Measurements from ENCODE around the gene PPM1A. TPM values are rescaled to one million over a fixed set of nuclear protein-coding genes. Genes with fewer than 3 reads are reported as not detected.

Gene PPM1A
- polyA plus RNA-seq, 2 of the 4 experiments (the other 2 are of a cell fraction): 37.1 to 76.6 TPM

DNA sequence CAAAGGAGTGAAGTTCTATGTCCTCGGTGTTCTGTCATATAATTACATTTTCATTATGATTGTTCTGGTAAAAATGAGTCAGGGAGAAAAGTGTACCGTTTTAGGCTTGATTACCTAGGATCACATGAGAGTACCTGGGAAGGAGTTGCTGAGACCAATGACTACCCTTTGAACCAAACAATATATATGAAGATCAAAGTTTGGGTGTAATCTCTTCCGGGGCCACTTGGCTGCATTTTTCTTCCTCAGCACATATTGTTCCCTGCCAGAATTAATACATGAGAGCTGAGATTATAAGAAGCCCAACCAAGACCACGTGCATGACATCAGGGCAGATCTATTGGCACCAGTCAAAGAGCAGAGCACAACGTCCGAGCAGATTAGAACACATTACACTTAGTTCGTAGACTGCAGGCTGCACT lies 42.8 kb upstream of the PPM1A start:
- Histone ChIP-seq H3K9me3 (no peaks in the 10 kb centered on the region), H3K4me2 (no peak overlapping the region), H3K4me3 (no peak overlapping the region), H3K4me1 (no peaks in the 10 kb centered on the region), H3K27ac (no peak overlapping the region)
- no peak for FAIRE-seq
- no peak for DNase-seq (ENCODE audit: low read depth in 1 of 2, low spot score in 1 of 2)
- ChIA-PET POLR2A (no interaction called here), CTCF (interaction anchor here (0.8 kb wide), 1 partner anchor 10 kb away, joined by 3 read pairs; no protein-coding TSS in a partner anchor)
- TF ChIP-seq MYC (IDR thresholded peaks at IDR 0.05; ENCODE audit: borderline replicate concordance, low read length): no peak
- TF ChIP-seq JUNB (IDR thresholded peaks at IDR 0.05): no peak
- TF ChIP-seq HES2 (IDR thresholded peaks at IDR 0.05): no peak
- TF ChIP-seq HOXA7 (CRISPR knock-in tag; IDR thresholded peaks at IDR 0.05): no peak
- TF ChIP-seq CHD4 (IDR thresholded peaks at IDR 0.05; ENCODE audit: borderline replicate concordance): no peak
- no peak for TF ChIP-seq ELK1 (IDR thresholded peaks at IDR 0.05; ENCODE audit: low read depth, low read length)
- no peak for TF ChIP-seq RCOR1 (IDR thresholded peaks at IDR 0.05; ENCODE audit: low read depth, low read length)
- no peak for TF ChIP-seq EHMT2 (IDR thresholded peaks at IDR 0.05; ENCODE audit: low read depth)
- TF ChIP-seq ZFP36 (IDR thresholded peaks at IDR 0.05; ENCODE audit: borderline replicate concordance, partially characterized antibody): no peak
- no peak for TF ChIP-seq KDM5A (IDR thresholded peaks at IDR 0.05)
- 42% methylated on average over 7 of the region's 7 CpGs for WGBS (ENCODE audit: missing lambda C conversion rate)
- ATAC-seq: no peak; a peak in 1 of 6 replicates

- Histone ChIP-seq H3K27ac (no peak overlapping the region), H3K4me3 (no peak overlapping the region), H3K4me2 (no peak overlapping the region), H3K4me1 (no peaks in the 10 kb centered on the region), H3K9me3 (no peaks in the 10 kb centered on the region)
- 39% methylated on average over 6 of the region's 6 CpGs for WGBS (ENCODE audit: missing lambda C conversion rate)
- FAIRE-seq (no peak), DNase-seq (ENCODE audit: low read depth in 1 of 2, low spot score in 1 of 2) (no peak), ATAC-seq (no peak)
- POLR2A ChIA-PET: no interaction called here
- CTCF ChIA-PET: interaction anchor here (1.1 to 1.6 kb wide), 2 partner anchors 14 to 242 kb away, joined by 5 read pairs; no protein-coding TSS in a partner anchor
- TF ChIP-seq, protein P1, sequence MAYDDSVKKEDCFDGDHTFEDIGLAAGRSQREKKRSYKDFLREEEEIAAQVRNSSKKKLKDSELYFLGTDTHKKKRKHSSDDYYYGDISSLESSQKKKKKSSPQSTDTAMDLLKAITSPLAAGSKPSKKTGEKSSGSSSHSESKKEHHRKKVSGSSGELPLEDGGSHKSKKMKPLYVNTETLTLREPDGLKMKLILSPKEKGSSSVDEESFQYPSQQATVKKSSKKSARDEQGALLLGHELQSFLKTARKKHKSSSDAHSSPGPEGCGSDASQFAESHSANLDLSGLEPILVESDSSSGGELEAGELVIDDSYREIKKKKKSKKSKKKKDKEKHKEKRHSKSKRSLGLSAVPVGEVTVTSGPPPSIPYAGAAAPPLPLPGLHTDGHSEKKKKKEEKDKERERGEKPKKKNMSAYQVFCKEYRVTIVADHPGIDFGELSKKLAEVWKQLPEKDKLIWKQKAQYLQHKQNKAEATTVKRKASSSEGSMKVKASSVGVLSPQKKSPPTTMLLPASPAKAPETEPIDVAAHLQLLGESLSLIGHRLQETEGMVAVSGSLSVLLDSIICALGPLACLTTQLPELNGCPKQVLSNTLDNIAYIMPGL (CRISPR knock-in tag; IDR thresholded peaks at IDR 0.05; ENCODE audit: borderline replicate concordance): no peak
- TF ChIP-seq KDM1A (IDR thresholded peaks at IDR 0.05; ENCODE audit: low read depth) (no peak), FOSB (CRISPR knock-in tag; IDR thresholded peaks at IDR 0.05) (no peak), RARB (CRISPR knock-in tag; IDR thresholded peaks at IDR 0.05) (no peak), ESRRA (IDR thresholded peaks at IDR 0.05; ENCODE audit: borderline replicate concordance, low read length) (no peak), HOXA7 (CRISPR knock-in tag; IDR thresholded peaks at IDR 0.05) (no peak), PBX3 (IDR thresholded peaks at IDR 0.05) (no peak), NFE2L2 (conservative IDR thresholded peaks at IDR 0.05; ENCODE audit: low read length) (no peak), EHF (CRISPR knock-in tag; IDR thresholded peaks at IDR 0.05) (no peak), USF2 (IDR thresholded peaks at IDR 0.05) (no peak), BHLHE40 (IDR thresholded peaks at IDR 0.05; ENCODE audit: low read depth, low read length) (no peak), RFX5 (IDR thresholded peaks at IDR 0.05) (no peak), ELK1 (IDR thresholded peaks at IDR 0.05; ENCODE audit: low read depth, low read length) (no peak), MAFK (IDR thresholded peaks at IDR 0.05; ENCODE audit: partially characterized antibody) (no peak), GATA3 (IDR thresholded peaks at IDR 0.05; ENCODE audit: borderline replicate concordance) (no peak), SREBF2 (IDR thresholded peaks at IDR 0.05) (no peak), REST (IDR thresholded peaks at IDR 0.05) (no peak)
- TF ChIP-seq, protein P2, sequence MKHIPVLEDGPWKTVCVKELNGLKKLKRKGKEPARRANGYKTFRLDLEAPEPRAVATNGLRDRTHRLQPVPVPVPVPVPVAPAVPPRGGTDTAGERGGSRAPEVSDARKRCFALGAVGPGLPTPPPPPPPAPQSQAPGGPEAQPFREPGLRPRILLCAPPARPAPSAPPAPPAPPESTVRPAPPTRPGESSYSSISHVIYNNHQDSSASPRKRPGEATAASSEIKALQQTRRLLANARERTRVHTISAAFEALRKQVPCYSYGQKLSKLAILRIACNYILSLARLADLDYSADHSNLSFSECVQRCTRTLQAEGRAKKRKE (CRISPR knock-in tag; IDR thresholded peaks at IDR 0.05; ENCODE audit: low read depth): no peak
These were observed 42.0 kb upstream of the PPM1A start for GRCh38 chr14:60206837-60207533.

Measured in A549 (cell line).